ENCODE results near the gene FAM184A. TPM values are rescaled to one million over a fixed set of nuclear protein-coding genes. Genes with fewer than 3 reads are reported as not detected.
A peak's percentile ranks its signal among the peaks of the same experiment; 100 is the strongest.

The FAM184A gene
- total and polyA plus RNA-seq, 2 experiments from 2014 or later: 13.7 to 18.6 TPM

DNA sequence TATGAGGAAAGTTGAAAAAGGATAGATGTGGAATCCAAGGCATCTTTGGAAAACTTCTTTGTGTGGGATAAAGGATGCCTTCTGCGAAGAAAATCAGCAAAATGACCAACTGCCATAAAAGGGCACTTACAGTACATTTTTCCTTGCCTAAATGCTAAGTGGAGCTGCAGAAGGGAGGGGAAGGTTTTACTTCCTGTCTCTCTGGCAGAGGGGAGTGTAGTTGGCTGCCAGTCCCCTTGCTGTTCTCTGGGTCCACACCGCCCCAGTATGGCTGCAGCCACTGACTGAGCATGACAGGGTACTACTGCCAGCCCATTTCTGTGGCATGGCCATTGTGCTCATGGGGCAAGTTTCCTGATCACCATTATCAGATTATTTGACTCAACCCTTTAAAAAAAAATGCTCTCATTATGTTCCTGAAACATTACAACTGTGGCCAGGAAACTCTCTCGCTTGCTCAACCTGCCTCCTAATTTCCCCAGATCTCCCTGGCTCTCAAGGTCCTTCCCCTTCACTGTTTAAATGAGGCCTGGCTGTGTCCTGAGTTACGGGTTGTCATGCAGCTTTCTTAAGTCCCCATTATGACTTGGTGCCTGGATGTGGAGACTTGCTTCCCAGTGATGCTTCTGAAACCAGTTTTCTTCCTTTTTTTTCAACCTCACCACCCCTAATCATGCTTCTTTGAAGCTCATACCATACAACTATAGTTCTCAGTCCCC lies 34.5 kb upstream of the FAM184A start:
- Histone ChIP-seq H2AFZ (peak overlapping the region; percentile 90), H4K20me1 (replicated peaks; ENCODE audit: insufficient read depth) (no peaks in the 10 kb centered on the region), H3K36me3 (ENCODE audit: insufficient read depth) (no peaks in the 10 kb centered on the region), H3K4me1 (ENCODE audit: insufficient read depth) (peaks cover 5% of the 10 kb centered on the region), H3F3A (replicated peaks; ENCODE audit: low read depth) (no peaks in the 10 kb centered on the region), H3K9me2 (ENCODE audit: insufficient read depth) (no peaks in the 10 kb centered on the region), H3K27ac (ENCODE audit: low read depth) (no peak overlapping the region), H3K4me3 (no peak overlapping the region), H3K79me2 (replicated peaks; ENCODE audit: insufficient read depth) (no peaks in the 10 kb centered on the region), H3K27me3 (ENCODE audit: insufficient read depth) (0 out of 2 replicates have a peak, but pooled peaks cover 3% of the 10 kb centered on the region), H3K4me2 (peak overlapping the region; percentile 12; the same call in 1 of the 2 replicates)
- ATAC-seq (peak; percentile 77), DNase-seq (ENCODE audit: low spot score) (peak; percentile 42)
- H3K4me3 Mint-ChIP-seq: no peak overlapping the region
- no peak overlapping the region for H3K27ac Mint-ChIP-seq
- H3K9me3 Mint-ChIP-seq: no peaks in the 10 kb centered on the region
- H3K27me3 Mint-ChIP-seq (ENCODE audit: insufficient read depth, low read depth, poor library complexity): peaks cover 4% of the 10 kb centered on the region
- no peaks in the 10 kb centered on the region for H3K36me3 Mint-ChIP-seq (ENCODE audit: low read depth)
- H3K4me1 Mint-ChIP-seq: peaks cover 25% of the 10 kb centered on the region
- TF ChIP-seq, protein P1, sequence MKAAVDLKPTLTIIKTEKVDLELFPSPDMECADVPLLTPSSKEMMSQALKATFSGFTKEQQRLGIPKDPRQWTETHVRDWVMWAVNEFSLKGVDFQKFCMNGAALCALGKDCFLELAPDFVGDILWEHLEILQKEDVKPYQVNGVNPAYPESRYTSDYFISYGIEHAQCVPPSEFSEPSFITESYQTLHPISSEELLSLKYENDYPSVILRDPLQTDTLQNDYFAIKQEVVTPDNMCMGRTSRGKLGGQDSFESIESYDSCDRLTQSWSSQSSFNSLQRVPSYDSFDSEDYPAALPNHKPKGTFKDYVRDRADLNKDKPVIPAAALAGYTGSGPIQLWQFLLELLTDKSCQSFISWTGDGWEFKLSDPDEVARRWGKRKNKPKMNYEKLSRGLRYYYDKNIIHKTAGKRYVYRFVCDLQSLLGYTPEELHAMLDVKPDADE (IDR thresholded peaks at IDR 0.05): no peak
- TF ChIP-seq STAT1 (IDR thresholded peaks at IDR 0.05; ENCODE audit: unreplicated experiment) (no peak), NANOG (IDR thresholded peaks at IDR 0.05; ENCODE audit: borderline replicate concordance) (no peak), ZNF331 (CRISPR knock-in tag; IDR thresholded peaks at IDR 0.05; ENCODE audit: low read depth) (no peak), EZH2 (IDR thresholded peaks at IDR 0.05; ENCODE audit: low read depth, unreplicated experiment) (no peak), JUNB (IDR thresholded peaks at IDR 0.05; ENCODE audit: unreplicated experiment) (no peak)
- TF ChIP-seq, protein P2, sequence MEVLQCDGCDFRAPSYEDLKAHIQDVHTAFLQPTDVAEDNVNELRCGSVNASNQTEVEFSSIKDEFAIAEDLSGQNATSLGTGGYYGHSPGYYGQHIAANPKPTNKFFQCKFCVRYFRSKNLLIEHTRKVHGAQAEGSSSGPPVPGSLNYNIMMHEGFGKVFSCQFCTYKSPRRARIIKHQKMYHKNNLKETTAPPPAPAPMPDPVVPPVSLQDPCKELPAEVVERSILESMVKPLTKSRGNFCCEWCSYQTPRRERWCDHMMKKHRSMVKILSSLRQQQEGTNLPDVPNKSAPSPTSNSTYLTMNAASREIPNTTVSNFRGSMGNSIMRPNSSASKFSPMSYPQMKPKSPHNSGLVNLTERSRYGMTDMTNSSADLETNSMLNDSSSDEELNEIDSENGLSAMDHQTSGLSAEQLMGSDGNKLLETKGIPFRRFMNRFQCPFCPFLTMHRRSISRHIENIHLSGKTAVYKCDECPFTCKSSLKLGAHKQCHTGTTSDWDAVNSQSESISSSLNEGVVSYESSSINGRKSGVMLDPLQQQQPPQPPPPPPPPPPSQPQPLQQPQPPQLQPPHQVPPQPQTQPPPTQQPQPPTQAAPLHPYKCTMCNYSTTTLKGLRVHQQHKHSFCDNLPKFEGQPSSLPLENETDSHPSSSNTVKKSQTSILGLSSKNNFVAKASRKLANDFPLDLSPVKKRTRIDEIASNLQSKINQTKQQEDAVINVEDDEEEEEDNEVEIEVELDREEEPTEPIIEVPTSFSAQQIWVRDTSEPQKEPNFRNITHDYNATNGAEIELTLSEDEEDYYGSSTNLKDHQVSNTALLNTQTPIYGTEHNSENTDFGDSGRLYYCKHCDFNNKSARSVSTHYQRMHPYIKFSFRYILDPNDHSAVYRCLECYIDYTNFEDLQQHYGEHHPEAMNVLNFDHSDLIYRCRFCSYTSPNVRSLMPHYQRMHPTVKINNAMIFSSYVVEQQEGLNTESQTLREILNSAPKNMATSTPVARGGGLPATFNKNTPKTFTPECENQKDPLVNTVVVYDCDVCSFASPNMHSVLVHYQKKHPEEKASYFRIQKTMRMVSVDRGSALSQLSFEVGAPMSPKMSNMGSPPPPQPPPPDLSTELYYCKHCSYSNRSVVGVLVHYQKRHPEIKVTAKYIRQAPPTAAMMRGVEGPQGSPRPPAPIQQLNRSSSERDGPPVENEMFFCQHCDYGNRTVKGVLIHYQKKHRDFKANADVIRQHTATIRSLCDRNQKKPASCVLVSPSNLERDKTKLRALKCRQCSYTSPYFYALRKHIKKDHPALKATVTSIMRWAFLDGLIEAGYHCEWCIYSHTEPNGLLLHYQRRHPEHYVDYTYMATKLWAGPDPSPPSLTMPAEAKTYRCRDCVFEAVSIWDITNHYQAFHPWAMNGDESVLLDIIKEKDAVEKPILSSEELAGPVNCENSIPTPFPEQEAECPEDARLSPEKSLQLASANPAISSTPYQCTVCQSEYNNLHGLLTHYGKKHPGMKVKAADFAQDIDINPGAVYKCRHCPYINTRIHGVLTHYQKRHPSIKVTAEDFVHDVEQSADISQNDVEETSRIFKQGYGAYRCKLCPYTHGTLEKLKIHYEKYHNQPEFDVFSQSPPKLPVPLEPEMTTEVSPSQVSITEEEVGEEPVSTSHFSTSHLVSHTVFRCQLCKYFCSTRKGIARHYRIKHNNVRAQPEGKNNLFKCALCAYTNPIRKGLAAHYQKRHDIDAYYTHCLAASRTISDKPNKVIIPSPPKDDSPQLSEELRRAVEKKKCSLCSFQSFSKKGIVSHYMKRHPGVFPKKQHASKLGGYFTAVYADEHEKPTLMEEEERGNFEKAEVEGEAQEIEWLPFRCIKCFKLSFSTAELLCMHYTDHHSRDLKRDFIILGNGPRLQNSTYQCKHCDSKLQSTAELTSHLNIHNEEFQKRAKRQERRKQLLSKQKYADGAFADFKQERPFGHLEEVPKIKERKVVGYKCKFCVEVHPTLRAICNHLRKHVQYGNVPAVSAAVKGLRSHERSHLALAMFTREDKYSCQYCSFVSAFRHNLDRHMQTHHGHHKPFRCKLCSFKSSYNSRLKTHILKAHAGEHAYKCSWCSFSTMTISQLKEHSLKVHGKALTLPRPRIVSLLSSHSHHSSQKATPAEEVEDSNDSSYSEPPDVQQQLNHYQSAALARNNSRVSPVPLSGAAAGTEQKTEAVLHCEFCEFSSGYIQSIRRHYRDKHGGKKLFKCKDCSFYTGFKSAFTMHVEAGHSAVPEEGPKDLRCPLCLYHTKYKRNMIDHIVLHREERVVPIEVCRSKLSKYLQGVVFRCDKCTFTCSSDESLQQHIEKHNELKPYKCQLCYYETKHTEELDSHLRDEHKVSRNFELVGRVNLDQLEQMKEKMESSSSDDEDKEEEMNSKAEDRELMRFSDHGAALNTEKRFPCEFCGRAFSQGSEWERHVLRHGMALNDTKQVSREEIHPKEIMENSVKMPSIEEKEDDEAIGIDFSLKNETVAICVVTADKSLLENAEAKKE (CRISPR knock-in tag; IDR thresholded peaks at IDR 0.05): no peak
- TF ChIP-seq, protein P3, sequence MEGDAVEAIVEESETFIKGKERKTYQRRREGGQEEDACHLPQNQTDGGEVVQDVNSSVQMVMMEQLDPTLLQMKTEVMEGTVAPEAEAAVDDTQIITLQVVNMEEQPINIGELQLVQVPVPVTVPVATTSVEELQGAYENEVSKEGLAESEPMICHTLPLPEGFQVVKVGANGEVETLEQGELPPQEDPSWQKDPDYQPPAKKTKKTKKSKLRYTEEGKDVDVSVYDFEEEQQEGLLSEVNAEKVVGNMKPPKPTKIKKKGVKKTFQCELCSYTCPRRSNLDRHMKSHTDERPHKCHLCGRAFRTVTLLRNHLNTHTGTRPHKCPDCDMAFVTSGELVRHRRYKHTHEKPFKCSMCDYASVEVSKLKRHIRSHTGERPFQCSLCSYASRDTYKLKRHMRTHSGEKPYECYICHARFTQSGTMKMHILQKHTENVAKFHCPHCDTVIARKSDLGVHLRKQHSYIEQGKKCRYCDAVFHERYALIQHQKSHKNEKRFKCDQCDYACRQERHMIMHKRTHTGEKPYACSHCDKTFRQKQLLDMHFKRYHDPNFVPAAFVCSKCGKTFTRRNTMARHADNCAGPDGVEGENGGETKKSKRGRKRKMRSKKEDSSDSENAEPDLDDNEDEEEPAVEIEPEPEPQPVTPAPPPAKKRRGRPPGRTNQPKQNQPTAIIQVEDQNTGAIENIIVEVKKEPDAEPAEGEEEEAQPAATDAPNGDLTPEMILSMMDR (conservative IDR thresholded peaks at IDR 0.05; ENCODE audit: low read depth in 2 of 2): 0 out of 4 replicates have a peak, but pooled peaks of 1 of the 2 experiments have one; percentile 8

Measured in GM23338 (cell line).